Activated CD4-positive, alpha-beta T cell treated with anti-CD3 and anti-CD28 coated beads for 36 hours (primary cell): Measurements from ENCODE around the gene CD300C. TPM values are rescaled to one million over a fixed set of nuclear protein-coding genes. Genes with fewer than 3 reads are reported as not detected.

Experiments used
- ATAC-seq: fragments of 200-7000 bp; cut with Tn5 transposase; one replicate; pipeline ENCODE4 v1.10.0; 2021; ENCODE audit warnings: mild to moderate bottlenecking, moderate library complexity
- CTCF ChIA-PET: fragments of 350-600 bp; sonication (Branson Sonifier 250); formaldehyde crosslinking; loops from one replicate; lab custom pipeline; 2021; ENCODE audit warnings: antibody characterized with exemption; lab: Charles Lee
- POLR2A ChIA-PET: fragments of 350-600 bp; sonication (Branson Sonifier 250); formaldehyde crosslinking; loops from one replicate; lab custom pipeline; 2021; ENCODE audit warnings: antibody characterized with exemption, inconsistent platforms; lab: Charles Lee
- DNase-seq: peaks from one replicate; pipeline ENCODE4 v3.0.0-alpha.2; 2020
- H3K27ac Mint-ChIP-seq: one replicate; pipeline ENCODE4 v1.8.0; 2021; ENCODE audit warnings: mixed read lengths
- H3K27me3 Mint-ChIP-seq: one replicate; pipeline ENCODE4 v1.8.0; 2021; ENCODE audit warnings: mixed read lengths
- H3K36me3 Mint-ChIP-seq: one replicate; pipeline ENCODE4 v1.8.0; 2021; ENCODE audit warnings: low read depth, mixed read lengths
- H3K4me1 Mint-ChIP-seq: one replicate; pipeline ENCODE4 v1.8.0; 2021; ENCODE audit warnings: mixed read lengths
- H3K4me3 Mint-ChIP-seq: one replicate; pipeline ENCODE4 v1.8.0; 2021; ENCODE audit warnings: mild to moderate bottlenecking, moderate library complexity, mixed read lengths
- H3K9me3 Mint-ChIP-seq: one replicate; pipeline ENCODE4 v1.8.0; 2021; ENCODE audit warnings: low read depth, mixed read lengths
- intact Hi-C, 2 experiments: fragments of 100-400 bp; cut with DNase I in 1 of 2; cut with micrococcal nuclease in 1 of 2; formaldehyde crosslinking; loops; one replicate each; pipeline versions ENCODE4 v1.14.2 to v1.15.1; 2022 to 2024; cut with DNase I, micrococcal nuclease
- total RNA-seq, 2 experiments: library from RNA; stranded (reverse); gene quantifications; one replicate each; pipeline ENCODE4 v1.2.3, GENCODE V29; 2021

Gene CD300C
- total RNA-seq, 2 experiments from 2014 or later: not detected

GRCh38 chr17:74543891-74544760 lies 1.8 kb downstream of the CD300C start:
- intact Hi-C loops: no loop called here
- Mint-ChIP-seq H3K36me3 (no peaks in the 10 kb centered on the region), H3K27ac (no peak overlapping the region), H3K9me3 (no peaks in the 10 kb centered on the region), H3K4me1 (peaks cover 9% of the 10 kb centered on the region), H3K4me3 (no peak overlapping the region), H3K27me3 (peaks cover 2% of the 10 kb centered on the region)
- ChIA-PET CTCF (no interaction called here), POLR2A (no interaction called here)
- ATAC-seq: no peak
- no peak for DNase-seq

- CTCF ChIA-PET: no interaction called here
- no peak for DNase-seq
- H3K4me3 Mint-ChIP-seq: no peak overlapping the region
- no peaks in the 10 kb centered on the region for H3K9me3 Mint-ChIP-seq
- H3K36me3 Mint-ChIP-seq: no peaks in the 10 kb centered on the region
- H3K4me1 Mint-ChIP-seq: peaks cover 9% of the 10 kb centered on the region
- intact Hi-C loops: no loop called here
- no peak overlapping the region for H3K27ac Mint-ChIP-seq
- POLR2A ChIA-PET: no interaction called here
- peaks cover 2% of the 10 kb centered on the region for H3K27me3 Mint-ChIP-seq
- ATAC-seq: no peak
Observed at GRCh38 chr17:74543406-74543805, 2.5 kb downstream of the CD300C start.

DNA sequence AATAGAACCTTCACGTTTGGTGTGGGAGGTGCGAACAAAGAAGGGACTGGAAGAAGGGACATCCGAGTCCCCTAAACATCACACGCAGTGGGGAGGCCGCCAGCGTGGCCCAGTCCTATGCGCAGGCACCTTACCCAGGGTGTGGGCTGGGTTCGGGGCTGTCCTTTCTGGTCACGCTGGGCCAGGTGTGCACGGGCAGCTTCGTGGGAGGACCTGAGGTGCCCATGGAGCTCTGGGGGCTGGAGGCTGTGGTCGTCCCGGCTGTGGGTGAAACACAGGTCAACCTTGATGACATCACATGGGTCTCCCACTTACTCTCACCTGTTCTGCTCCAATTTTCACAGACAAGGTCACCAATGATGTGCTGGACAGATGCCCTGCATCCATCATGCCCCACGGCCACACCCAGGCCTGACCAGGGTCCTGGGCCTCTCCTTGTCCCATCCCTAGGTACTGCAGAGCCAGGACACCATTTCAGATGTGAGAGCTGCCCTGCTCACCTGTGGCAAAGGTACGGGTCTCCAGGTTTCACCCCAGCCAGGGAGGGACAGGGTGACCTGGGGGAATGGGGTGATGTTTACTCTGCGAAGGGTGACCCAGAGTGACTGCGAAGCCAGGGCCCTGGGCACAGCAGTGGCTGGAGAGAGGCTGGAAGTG lies 3.1 kb downstream of the CD300C start:
- DNase-seq: no peak
- POLR2A ChIA-PET: no interaction called here
- Mint-ChIP-seq H3K27ac (no peak overlapping the region), H3K36me3 (no peaks in the 10 kb centered on the region), H3K4me3 (no peak overlapping the region), H3K9me3 (no peaks in the 10 kb centered on the region), H3K4me1 (peaks cover 4% of the 10 kb centered on the region), H3K27me3 (peaks cover 2% of the 10 kb centered on the region)
- intact Hi-C loops: no loop called here
- ATAC-seq: no peak
- CTCF ChIA-PET: no interaction called here

DNA sequence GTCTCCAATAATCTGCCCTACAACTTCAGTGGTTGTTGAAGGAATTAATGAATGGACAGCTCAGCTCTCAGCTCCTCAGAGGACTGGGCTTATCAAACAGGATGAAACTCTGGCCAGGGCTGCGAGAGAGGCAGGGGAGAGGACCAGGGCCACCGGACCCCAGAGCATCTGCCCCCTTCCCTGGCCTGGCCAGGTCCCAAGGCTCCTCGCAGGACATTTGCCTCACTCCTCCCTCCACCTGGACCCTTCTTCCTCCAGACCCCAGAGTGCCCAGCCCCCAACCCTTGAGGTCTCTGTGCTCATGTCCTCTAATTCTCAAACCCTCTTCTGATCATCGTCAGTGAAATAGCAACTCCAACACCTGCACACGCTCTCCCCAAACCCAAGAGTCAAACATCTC lies 3.7 kb downstream of the CD300C start:
- CTCF ChIA-PET: no interaction called here
- H3K9me3 Mint-ChIP-seq: no peaks in the 10 kb centered on the region
- H3K4me3 Mint-ChIP-seq: no peak overlapping the region
- no peaks in the 10 kb centered on the region for H3K4me1 Mint-ChIP-seq
- ATAC-seq (no peak), DNase-seq (no peak)
- POLR2A ChIA-PET: no interaction called here
- no peaks in the 10 kb centered on the region for H3K36me3 Mint-ChIP-seq
- H3K27ac Mint-ChIP-seq: no peak overlapping the region
- intact Hi-C loops: no loop called here
- H3K27me3 Mint-ChIP-seq: peaks cover 2% of the 10 kb centered on the region

- Mint-ChIP-seq H3K27ac (no peak overlapping the region), H3K27me3 (peaks cover 2% of the 10 kb centered on the region), H3K4me3 (no peak overlapping the region), H3K36me3 (no peaks in the 10 kb centered on the region), H3K4me1 (no peaks in the 10 kb centered on the region), H3K9me3 (no peaks in the 10 kb centered on the region)
- ATAC-seq (no peak), DNase-seq (no peak)
- POLR2A ChIA-PET: no interaction called here
- intact Hi-C loops: no loop called here
- CTCF ChIA-PET: interaction anchor here (0.6 to 0.7 kb wide), 2 partner anchors 84 to 162 kb away, joined by 3 read pairs; no protein-coding TSS in a partner anchor
Observed at GRCh38 chr17:74541176-74542111, 4.5 kb downstream of the CD300C start.

DNA sequence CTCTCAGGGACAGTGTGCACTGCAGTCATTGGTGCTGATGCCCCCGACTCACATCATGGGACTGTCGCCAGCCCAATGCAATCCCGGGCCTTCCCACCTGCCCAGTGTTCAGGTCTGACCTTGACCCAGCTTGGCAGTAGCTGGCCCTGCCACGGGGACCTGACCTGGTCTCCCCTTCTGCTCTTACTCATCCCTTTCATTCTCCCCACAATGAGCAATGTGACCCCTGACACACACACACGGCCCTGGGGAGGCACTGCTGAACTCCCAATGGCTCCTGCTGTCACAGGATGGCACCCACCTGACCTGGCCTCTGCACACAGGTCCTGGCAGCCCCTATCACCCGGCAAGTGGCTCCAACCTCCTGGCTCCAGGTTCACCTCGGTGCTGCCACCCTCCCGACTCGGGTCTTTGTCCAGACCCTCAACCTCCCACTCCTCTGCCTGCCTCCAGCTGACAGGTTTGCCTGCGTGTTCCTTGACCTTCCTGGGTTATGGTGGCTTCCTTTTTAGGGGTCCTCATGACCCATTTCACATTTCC lies 6.6 kb downstream of the CD300C start:
- Mint-ChIP-seq H3K4me3 (no peak overlapping the region), H3K36me3 (no peaks in the 10 kb centered on the region), H3K27me3 (peaks cover 7% of the 10 kb centered on the region), H3K27ac (no peak overlapping the region), H3K9me3 (no peaks in the 10 kb centered on the region), H3K4me1 (no peaks in the 10 kb centered on the region)
- DNase-seq (no peak), ATAC-seq (no peak)
- POLR2A ChIA-PET: no interaction called here
- CTCF ChIA-PET: interaction anchor here (0.8 kb wide), 1 partner anchor 191 kb away, joined by 3 read pairs; no protein-coding TSS in a partner anchor
- intact Hi-C loops: no loop called here

- DNase-seq (no peak), ATAC-seq (no peak)
- Mint-ChIP-seq H3K27ac (no peak overlapping the region), H3K4me3 (no peak overlapping the region), H3K27me3 (peaks cover 18% of the 10 kb centered on the region), H3K9me3 (no peaks in the 10 kb centered on the region), H3K4me1 (peaks cover 2% of the 10 kb centered on the region), H3K36me3 (no peaks in the 10 kb centered on the region)
- ChIA-PET CTCF (interaction anchor here (0.5 kb wide), 1 partner anchor 255 kb away, joined by 3 read pairs; no protein-coding TSS in a partner anchor), POLR2A (no interaction called here)
- intact Hi-C loops: no loop called here
Observed at GRCh38 chr17:74536890-74537289, 9.0 kb downstream of the CD300C start.

DNA sequence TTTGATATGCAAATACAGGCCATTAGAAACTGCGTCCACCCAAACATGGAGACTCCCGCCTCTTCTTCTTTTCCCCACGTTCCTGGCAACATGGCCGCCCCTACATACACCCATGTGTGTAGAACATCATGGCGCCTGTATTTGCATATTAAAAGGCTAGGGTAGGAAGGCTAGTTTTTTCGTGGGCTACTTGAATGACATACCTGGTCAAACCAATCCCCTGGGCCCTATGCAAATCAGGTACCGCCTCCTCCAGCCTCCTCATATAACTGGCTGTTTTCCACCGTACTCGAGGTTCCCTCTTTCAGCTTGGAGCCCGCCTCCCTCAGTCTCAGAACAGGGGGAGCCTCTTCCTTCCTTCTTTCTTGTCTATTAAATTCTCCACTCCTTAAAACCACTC lies 13.8 kb downstream of the CD300C start:
- ChIA-PET CTCF (interaction anchor here (0.6 to 2.4 kb wide), 10 partner anchors 23 to 302 kb away, joined by 3 to 16 read pairs (median 3); no protein-coding TSS in a partner anchor), POLR2A (no interaction called here)
- DNase-seq (no peak), ATAC-seq (no peak)
- Mint-ChIP-seq H3K36me3 (no peaks in the 10 kb centered on the region), H3K27me3 (peaks cover 16% of the 10 kb centered on the region), H3K9me3 (no peaks in the 10 kb centered on the region), H3K27ac (no peak overlapping the region), H3K4me1 (peaks cover 2% of the 10 kb centered on the region), H3K4me3 (no peak overlapping the region)
- intact Hi-C loops: loop anchor here in 1 of 2 experiments (2.0 kb wide), 1 partner anchor 163 kb away; no protein-coding TSS in a partner anchor

GRCh38 chr17:74531231-74531761 lies 14.6 kb downstream of the CD300C start, which contains the start of gene CD300LB:
Gene CD300LB, minus strand, starts transcription at chr17:74531475. Its CDS starts 125 bp downstream, at chr17:74531350.
- Mint-ChIP-seq H3K36me3 (no peaks in the 10 kb centered on the region), H3K4me3 (no peak within 1 kb of the TSS), H3K27ac (no peak within 1 kb of the TSS), H3K27me3 (peaks cover 16% of the 10 kb centered on the region), H3K4me1 (peaks cover 2% of the 10 kb centered on the region), H3K9me3 (no peaks in the 10 kb centered on the region)
- ChIA-PET POLR2A (no interaction called here), CTCF (interaction anchor here (0.5 to 2.4 kb wide), 5 partner anchors 30 to 196 kb away, joined by 3 to 16 read pairs (median 7); partner anchors contain the start of gene GPR142)
- DNase-seq (no peak), ATAC-seq (no peak)
- intact Hi-C loops: no loop called here

- ChIA-PET POLR2A (no interaction called here), CTCF (interaction anchor here (0.5 to 2.1 kb wide), 3 partner anchors 30 to 196 kb away, joined by 3 to 7 read pairs (median 3); partner anchors contain the start of gene GPR142)
- Mint-ChIP-seq H3K9me3 (no peaks in the 10 kb centered on the region), H3K36me3 (no peaks in the 10 kb centered on the region), H3K4me1 (peaks cover 2% of the 10 kb centered on the region), H3K27ac (no peak overlapping the region), H3K4me3 (no peak overlapping the region), H3K27me3 (peaks cover 16% of the 10 kb centered on the region)
- ATAC-seq: no peak
- intact Hi-C loops: no loop called here
- DNase-seq: no peak
Observed at GRCh38 chr17:74530831-74531150, 15.1 kb downstream of the CD300C start.
